OCI-LY1 (cell line): ENCODE results near the gene CHST10.

Source experiments
- H2AFZ ChIP-seq: fragments of 200-600 bp; sonication (generic), shearing (Covaris generic); 2 replicates; pipeline ENCODE4 v1.6.0; 2014; ENCODE audit warnings: antibody characterized with exemption, mild to moderate bottlenecking, low read length
- H3F3A ChIP-seq: fragments of 200-600 bp; sonication (generic), shearing (Covaris generic); 2 replicates; pipeline ENCODE4 v1.6.0; 2014; ENCODE audit warnings: mild to moderate bottlenecking, antibody characterized with exemption, low read length, moderate library complexity; ENCODE audit not compliant: insufficient read depth
- H3K27ac ChIP-seq: fragments of 200-600 bp; sonication (generic); 2 replicates; pipeline ENCODE4 v1.5.1; 2014; ENCODE audit warnings: low read length, mixed run types, mild to moderate bottlenecking, low read depth; ENCODE audit not compliant: poor library complexity, severe bottlenecking
- H3K27me3 ChIP-seq: fragments of 200-600 bp; sonication (generic); 2 replicates; pipeline ENCODE4 v1.6.0; 2014; ENCODE audit warnings: antibody characterized with exemption, mild to moderate bottlenecking, low read length, moderate library complexity; ENCODE audit not compliant: insufficient read depth
- H3K36me3 ChIP-seq: fragments of 200-600 bp; sonication (generic); 2 replicates; pipeline ENCODE4 v1.6.1; 2014; ENCODE audit warnings: mild to moderate bottlenecking, antibody characterized with exemption, low read length, moderate library complexity, mixed read lengths; ENCODE audit not compliant: insufficient read depth
- H3K4me1 ChIP-seq: fragments of 200-600 bp; sonication (generic); 2 replicates; pipeline ENCODE4 v1.5.1; 2014; ENCODE audit warnings: mild to moderate bottlenecking, low read length, moderate library complexity; ENCODE audit not compliant: insufficient read depth, severe bottlenecking
- H3K4me2 ChIP-seq: fragments of 200-600 bp; sonication (generic), shearing (Covaris generic); 2 replicates; pipeline ENCODE4 v1.6.1; 2014; ENCODE audit warnings: low read length
- H3K4me3 ChIP-seq: fragments of 200-600 bp; sonication (generic); 2 replicates; pipeline ENCODE4 v1.5.1; 2014; ENCODE audit warnings: low read length, low read depth, mild to moderate bottlenecking, mixed read lengths; ENCODE audit not compliant: poor library complexity, severe bottlenecking
- H3K79me2 ChIP-seq: fragments of 200-600 bp; shearing (Covaris generic); 2 replicates; pipeline ENCODE4 v1.6.1; 2016; ENCODE audit warnings: mixed run types, low read length, mixed read lengths; ENCODE audit not compliant: insufficient read depth
- H3K9ac ChIP-seq: fragments of 200-600 bp; sonication (generic), shearing (Covaris generic); 2 replicates; pipeline ENCODE4 v1.6.1; 2014; ENCODE audit warnings: mild to moderate bottlenecking, low read length, mixed read lengths
- H3K9me2 ChIP-seq: fragments of 200-600 bp; sonication (generic), shearing (Covaris generic); 2 replicates; pipeline ENCODE4 v1.6.1; 2014; ENCODE audit warnings: low read depth, mild to moderate bottlenecking, low read length, mixed read lengths
- H3K9me3 ChIP-seq: fragments of 200-600 bp; shearing (Covaris generic); 2 replicates; pipeline ENCODE4 v1.6.1; 2014; ENCODE audit warnings: low read length, mixed read lengths
- H4K20me1 ChIP-seq: fragments of 200-600 bp; sonication (generic), shearing (Covaris generic); 2 replicates; pipeline ENCODE4 v1.6.0; 2016; ENCODE audit warnings: mild to moderate bottlenecking, low read length; ENCODE audit not compliant: insufficient read depth
- CTCF ChIP-seq: fragments of 200-600 bp; sonication (generic), shearing (Covaris generic); IDR thresholded peaks from 2 replicates; pipeline ENCODE4 v1.5.1; 2017; ENCODE audit warnings: mild to moderate bottlenecking, antibody characterized with exemption, low read length, moderate library complexity, mixed read lengths
- EZH2 ChIP-seq: fragments of 200-600 bp; sonication (generic), shearing (Covaris generic); IDR thresholded peaks from 2 replicates; pipeline ENCODE4 v1.8.0; 2017; ENCODE audit warnings: borderline replicate concordance, mixed run types, mild to moderate bottlenecking, antibody characterized with exemption, low read length, moderate library complexity, mixed read lengths

Gene CHST10

GRCh38 chr2:100446696-100447095 lies 29.2 kb upstream of the CHST10 start:
- H3K9me3 ChIP-seq, result no peaks in the 10 kb centered on the region
- no peaks in the 10 kb centered on the region for H3K4me1 ChIP-seq
- no peaks in the 10 kb centered on the region for H3K9me2 ChIP-seq
- no peak overlapping the region for H3K4me3 ChIP-seq
- no peaks in the 10 kb centered on the region for H4K20me1 ChIP-seq
- TF ChIP-seq EZH2 (no peak), CTCF (no peak)
- no peaks in the 10 kb centered on the region for H3K36me3 ChIP-seq
- no peak overlapping the region for H2AFZ ChIP-seq
- no peaks in the 10 kb centered on the region for H3K79me2 ChIP-seq
- no peak overlapping the region for H3K27ac ChIP-seq
- H3K27me3 ChIP-seq, result no peaks in the 10 kb centered on the region; the same call in 1 of the 2 replicates
- H3K9ac ChIP-seq, result no peak overlapping the region
- no peaks in the 10 kb centered on the region for H3F3A ChIP-seq
- no peak overlapping the region for H3K4me2 ChIP-seq

DNA sequence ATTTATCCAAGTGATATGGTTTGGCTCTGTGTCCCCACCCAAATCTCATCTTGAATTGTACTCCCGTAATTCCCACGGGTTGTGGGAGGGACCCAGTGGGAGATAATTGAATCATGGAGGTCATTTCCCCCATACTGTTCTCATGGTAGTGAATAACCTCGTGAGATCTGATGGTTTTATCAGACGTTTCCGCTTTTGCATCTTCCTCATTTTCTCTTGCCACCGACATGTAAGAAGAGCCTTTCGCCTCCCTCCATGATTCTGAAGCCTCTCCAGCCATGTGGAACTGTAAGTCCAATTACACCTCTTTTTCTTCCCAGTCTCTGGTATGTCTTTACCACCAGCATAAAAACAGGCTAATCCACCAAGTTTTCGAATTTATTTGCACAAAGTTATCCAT lies 20.3 kb upstream of the CHST10 start:
- Histone ChIP-seq H3K36me3 (no peaks in the 10 kb centered on the region), H3K27ac (no peak overlapping the region), H2AFZ (no peak overlapping the region), H3F3A (no peaks in the 10 kb centered on the region), H4K20me1 (no peaks in the 10 kb centered on the region), H3K79me2 (no peaks in the 10 kb centered on the region), H3K9ac (no peak overlapping the region), H3K4me2 (no peak overlapping the region), H3K27me3 (no peaks in the 10 kb centered on the region), H3K9me2 (no peaks in the 10 kb centered on the region), H3K4me1 (no peaks in the 10 kb centered on the region), H3K4me3 (no peak overlapping the region), H3K9me3 (no peaks in the 10 kb centered on the region)
- TF ChIP-seq CTCF (no peak), EZH2 (no peak)

- Histone ChIP-seq H2AFZ (no peak overlapping the region), H3K4me1 (no peaks in the 10 kb centered on the region), H3K4me2 (no peak overlapping the region), H3K9ac (no peak overlapping the region), H3K9me2 (no peaks in the 10 kb centered on the region), H3K4me3 (no peak overlapping the region), H3K27me3 (no peaks in the 10 kb centered on the region; the same call in 1 of the 2 replicates), H3K79me2 (no peaks in the 10 kb centered on the region), H3K9me3 (peaks cover 5% of the 10 kb centered on the region; the same call in 1 of the 2 replicates), H3K36me3 (no peaks in the 10 kb centered on the region; the same call in 1 of the 2 replicates), H3F3A (no peaks in the 10 kb centered on the region), H3K27ac (no peak overlapping the region), H4K20me1 (no peaks in the 10 kb centered on the region)
- no peak for TF ChIP-seq EZH2
- TF ChIP-seq CTCF, result no peak
These were observed 12.3 kb upstream of the CHST10 start for GRCh38 chr2:100429726-100430125.
